C1 segment of cervical spinal cord (tissue), 14 donors: ENCODE measurements around the gene FAM227B.
A peak's percentile ranks its signal among the peaks of the same experiment; 100 is the strongest.
"Not testable (repeated sequence)": the region's sequence is repeated elsewhere in the genome, so short reads cannot be mapped to it uniquely, and the experiment has no call there.

Experiments used
- DNase-seq, 14 donors: peaks; one replicate each; lab custom pipeline; 2025; lab: John Stamatoyannopoulos, UW

The FAM227B gene

DNA sequence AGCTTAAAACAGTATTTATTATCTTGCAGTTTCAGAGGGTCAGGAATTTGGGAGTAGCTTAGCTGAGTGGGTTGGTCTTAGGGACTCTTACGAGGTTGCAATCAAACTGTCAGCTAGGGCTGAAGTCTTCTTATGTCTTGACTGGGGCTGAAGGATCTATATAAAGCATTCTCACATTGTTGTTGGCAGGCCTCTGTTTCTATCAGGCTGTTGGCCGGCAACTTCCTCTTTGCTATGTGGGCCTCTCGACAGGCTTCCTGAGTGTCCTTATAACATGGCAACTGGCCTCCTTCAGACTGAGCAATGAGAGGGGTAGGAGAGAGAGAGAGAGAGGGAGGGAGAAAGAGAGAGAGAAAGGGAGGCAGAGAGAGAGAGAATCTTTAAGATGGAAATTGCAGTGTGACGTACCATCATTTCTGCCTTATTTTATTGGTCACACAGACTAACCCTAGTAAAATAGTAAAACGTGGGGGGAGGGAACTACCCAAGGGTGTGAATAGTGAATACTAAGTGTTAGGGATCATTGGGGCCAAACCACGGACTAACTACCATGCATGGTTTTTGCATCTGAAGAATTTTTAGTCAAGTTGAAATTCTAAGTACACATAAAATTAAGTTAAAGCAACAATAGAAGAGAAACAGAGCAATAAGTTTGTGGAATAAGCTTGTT is 181.5 kb downstream of the FAM227B start:
- peak in 4 of 14 donors; percentile 1 to 13 (median 4) for DNase-seq

- DNase-seq = no peak
Observed at GRCh38 chr15:49436751-49437150, 183.9 kb downstream of the FAM227B start.

DNA sequence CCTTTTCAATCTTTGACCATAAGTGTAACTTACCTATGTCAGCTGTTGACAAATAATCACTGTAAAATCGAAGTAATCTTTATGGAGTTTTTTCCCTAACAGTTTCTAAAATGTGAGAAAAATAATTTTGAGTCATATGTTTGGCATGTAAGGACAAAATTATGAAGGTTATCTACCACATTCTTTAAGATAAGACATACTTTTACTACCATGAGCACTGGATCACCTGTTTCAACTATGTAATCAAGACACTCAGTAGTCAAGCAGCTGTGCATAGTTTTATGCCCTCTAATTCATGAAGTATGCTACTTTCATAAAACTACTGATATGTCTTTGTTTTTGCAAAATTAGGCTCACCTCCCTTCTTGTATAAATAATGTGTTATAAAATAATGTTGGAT is 185.4 kb downstream of the FAM227B start:
- no peak for DNase-seq

DNA sequence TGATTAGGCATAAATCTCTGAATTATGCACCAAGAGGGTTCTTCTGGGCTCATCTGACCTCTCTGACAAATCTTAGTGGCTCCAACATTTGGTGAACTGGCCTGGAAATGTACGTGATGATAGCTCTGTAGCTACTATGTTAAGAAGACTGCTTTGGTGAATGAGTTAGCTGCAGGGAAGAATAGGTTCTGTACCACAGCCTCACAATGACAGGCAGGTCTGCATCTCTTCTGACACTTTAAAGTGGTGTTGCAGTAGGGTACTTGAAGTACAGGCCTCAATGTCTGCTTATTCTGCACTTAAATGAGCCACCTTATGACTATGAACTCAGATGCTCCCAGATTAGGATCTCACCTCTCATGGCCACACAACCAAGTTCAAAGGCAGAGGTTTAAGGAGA is 190.6 kb downstream of the FAM227B start:
- no peak for DNase-seq

GRCh38 chr15:49428409-49429095 is 192.1 kb downstream of the FAM227B start:
- DNase-seq = no peak

- DNase-seq = no peak
Observed at GRCh38 chr15:49427372-49427771, 193.2 kb downstream of the FAM227B start.

DNA sequence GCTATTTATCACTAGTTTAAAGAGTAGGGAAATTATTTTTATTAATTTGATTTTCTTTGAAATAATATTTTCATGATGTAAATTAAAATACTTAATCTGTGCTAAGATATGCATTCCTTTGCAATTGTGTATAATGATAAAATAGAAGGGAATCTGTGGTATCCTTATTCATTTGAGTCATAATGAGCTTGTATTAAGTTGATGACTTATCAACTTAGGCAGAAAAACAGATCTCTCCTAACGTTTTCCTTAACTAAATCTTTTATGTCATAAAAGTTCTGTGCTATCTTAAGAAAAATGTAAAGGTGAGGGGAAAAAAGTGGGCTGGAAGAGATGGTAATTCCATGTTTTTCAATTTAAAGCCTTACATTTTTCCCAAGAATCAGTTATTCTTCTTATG is 195.7 kb downstream of the FAM227B start:
- DNase-seq = no peak

- no peak for DNase-seq
Observed at GRCh38 chr15:49423901-49424550, 196.6 kb downstream of the FAM227B start.

DNA sequence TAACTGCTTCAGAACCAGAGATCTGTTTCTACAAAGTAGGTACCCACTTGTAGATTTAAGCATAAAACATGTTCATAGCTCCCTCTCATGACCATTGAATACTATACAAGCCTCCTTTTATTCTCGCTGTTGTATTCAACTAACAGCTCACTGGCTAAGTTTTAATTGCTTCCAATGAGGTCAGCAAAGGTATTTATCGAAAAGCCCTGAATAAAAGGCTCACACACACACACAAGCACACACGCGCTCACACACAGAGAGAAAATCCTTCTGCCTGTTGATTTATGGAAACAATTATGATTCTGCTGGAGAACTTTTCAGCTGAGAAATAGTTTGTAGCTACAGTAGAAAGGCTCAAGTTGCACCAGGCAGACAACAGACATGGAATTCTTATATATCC is 197.6 kb downstream of the FAM227B start, which contains the start of gene FGF7:
Gene FGF7, plus strand, starts transcription at position 222 of the 400 bp plus-strand sequence. CDS start 1,056 bp downstream, outside the sequence.
- DNase-seq = peak in 1 of 14 donors; percentile 7

- peak in 7 of 14 donors; percentile 0 to 47 (median 9) for DNase-seq
Observed at GRCh38 chr15:49421991-49422390, 198.6 kb downstream of the FAM227B start.

DNA sequence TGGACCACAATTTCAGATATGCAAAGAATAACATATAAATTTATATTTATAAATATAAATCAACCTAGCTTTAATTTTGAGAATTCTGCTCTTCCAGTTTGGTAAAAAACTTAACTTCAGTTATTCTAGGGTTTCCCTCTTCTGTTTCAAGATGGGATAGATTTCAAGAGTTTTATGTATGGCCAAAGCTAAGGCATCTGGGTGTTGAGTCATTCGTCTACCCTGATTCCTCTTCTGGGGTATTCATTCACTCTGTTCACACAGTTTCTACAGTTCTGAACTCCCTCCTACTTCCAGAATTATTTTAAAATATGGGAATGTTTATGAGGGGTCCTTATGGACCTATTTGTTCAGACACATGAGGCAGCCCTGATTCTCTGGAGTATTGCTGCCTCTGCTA is 201.8 kb downstream of the FAM227B start:
- DNase-seq = no peak

DNA sequence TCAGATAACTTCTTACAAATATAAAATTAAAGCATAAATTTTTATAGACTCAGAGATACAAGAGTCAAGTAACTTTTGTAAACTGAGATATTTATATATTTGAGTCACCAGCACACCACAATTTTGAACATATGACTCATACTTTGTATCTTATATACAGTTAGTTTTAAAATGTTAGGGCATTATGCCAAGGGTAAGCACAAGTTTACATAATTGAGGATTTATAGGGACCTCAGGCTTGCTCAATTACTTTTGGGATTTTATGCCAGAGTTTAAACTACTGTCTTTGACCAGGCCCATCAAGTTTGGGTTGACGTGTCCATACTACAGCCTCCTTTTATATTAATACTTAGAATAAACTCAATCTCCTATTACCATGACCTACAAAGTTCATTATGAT is 205.0 kb downstream of the FAM227B start:
- DNase-seq = no peak

DNA sequence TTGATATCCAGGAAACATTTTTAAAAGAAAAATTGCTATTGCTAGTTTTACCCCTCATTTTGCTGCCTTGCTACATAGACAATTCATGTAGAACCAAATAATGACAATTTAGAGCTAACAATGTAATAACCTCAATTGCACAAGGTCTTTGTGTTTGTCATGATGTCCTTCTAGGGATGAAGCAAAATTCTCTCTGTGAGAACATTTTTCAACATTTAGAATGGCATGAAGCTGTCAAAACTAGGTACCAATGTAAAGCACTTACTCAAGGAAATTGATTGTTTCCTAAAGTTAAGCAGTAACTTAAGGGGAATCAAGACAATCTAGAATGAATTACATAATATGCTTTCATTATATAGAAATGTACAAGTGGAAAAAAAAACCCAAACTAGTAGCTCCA is 205.5 kb downstream of the FAM227B start:
- DNase-seq = no peak

DNA sequence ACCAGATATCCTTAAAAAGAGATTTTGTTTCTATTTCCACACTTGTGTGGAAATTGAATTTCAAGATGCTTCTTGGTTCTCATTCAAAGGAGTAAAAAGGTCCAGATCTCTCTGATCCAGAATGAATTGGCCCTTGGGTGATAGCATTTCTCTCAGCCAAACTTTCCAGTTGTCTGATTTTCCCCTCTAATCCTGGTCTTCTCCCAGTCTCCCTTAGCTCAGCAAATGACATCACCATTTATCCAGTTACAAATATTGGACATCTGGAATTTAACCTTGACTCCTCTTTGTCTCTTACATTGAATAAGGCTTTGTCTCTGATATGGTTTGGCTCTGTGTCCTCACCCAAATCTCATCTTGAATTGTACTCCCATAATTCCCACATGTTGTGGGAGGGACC is 207.8 kb downstream of the FAM227B start:
- no peak for DNase-seq

GRCh38 chr15:49410641-49411040 is 210.0 kb downstream of the FAM227B start:
- DNase-seq = no peak

DNA sequence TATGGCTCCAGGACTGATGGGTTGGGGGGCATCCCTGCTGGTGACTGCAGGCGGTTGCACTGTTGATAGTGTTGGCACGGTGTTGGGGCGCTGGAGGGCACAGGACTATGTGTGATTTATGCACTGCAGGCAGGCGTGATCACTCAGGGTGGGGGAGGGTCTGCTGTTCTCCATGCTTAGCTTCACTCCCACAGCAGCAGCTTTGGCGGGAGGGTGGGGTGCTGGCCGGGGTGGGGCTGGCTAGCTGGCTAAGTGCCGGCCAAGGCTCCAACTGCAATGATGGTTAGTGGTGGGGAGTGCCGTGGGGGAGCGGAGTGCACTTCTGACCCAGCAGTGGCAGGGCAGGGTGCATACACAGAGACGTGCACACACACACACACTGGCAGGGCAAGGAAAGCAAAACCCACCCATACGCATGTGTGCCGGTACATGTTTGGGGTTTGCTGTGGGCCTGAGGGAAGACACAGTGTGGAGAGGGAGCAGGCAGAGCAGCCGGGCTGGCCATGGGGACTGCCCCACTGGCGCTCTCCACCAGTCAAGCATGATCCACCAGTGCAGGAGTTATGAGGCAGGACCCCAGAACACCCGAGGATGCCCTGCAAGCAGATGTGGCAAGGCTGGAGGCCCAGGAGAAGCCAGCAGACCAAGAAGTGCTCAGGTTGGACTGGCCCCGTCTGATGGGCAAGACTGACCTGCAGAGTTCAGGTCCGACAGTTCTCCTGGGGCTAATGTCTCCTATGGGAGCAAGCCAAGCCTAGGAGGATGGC is 214.1 kb downstream of the FAM227B start:
- DNase-seq = no peak

GRCh38 chr15:49402515-49403296 is 217.9 kb downstream of the FAM227B start:
- not testable (repeated sequence) for DNase-seq

DNA sequence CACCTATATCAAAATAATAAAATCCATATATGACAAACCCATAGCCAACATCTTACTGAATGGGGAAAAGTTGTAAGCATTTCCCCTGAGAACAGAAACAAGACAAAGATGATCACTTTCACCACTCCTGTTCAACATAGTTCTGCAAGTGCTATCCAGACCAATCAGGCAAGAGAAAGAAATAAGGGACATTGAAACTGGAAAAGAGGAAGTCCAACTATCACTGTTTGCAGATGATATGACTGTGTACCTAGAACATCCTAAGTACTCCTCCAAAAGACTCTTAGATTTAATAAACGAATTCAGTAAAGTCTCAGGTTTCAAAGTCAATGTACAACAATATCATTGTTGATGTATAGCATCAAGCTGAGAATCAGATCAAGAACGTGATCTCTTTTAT is 233.1 kb downstream of the FAM227B start:
- no peak for DNase-seq

- DNase-seq = no peak
Observed at GRCh38 chr15:49383266-49383665, 237.4 kb downstream of the FAM227B start.

- no peak for DNase-seq
Observed at GRCh38 chr15:49382394-49382793, 238.2 kb downstream of the FAM227B start.

- DNase-seq = no peak
Observed at GRCh38 chr15:49380912-49381311, 239.7 kb downstream of the FAM227B start.
